HEK293 (cell line): ENCODE measurements around the gene MADCAM1.

ENCODE experiments used
- CTCF ChIA-PET: fragments of 350-600 bp; formaldehyde crosslinking; extraction: SDS; loops from one replicate; lab custom pipeline; 2021; ENCODE audit warnings: antibody characterized with exemption; lab: Yijun Ruan, JAX
- POLR2A ChIA-PET: fragments of 300-600 bp; formaldehyde crosslinking; extraction: SDS; loops from one replicate; lab custom pipeline; 2020; ENCODE audit warnings: antibody characterized with exemption, inconsistent platforms; lab: Yijun Ruan, JAX
- H3K27ac ChIP-seq: fragments of 200-500 bp; sonication (Bioruptor generic); 2 replicates; pipeline ENCODE4 v1.5.1; 2014; ENCODE audit warnings: low read depth, low read length, control low read depth, inconsistent platforms; ENCODE audit errors: extremely low read depth
- H3K36me3 ChIP-seq, 2 experiments: fragments of 200-500 bp in 1 of 2; sonication (Bioruptor generic) in 1 of 2; 1 replicate in 1 of 2; 2 replicates in 1 of 2; pipeline ENCODE4 v1.5.1; 2014 to 2017; ENCODE audit warnings: inconsistent platforms in 2 of 2, low read length in 2 of 2; ENCODE audit not compliant: control insufficient read depth in 2 of 2, insufficient read depth in 1 of 2
- H3K4me1 ChIP-seq: fragments of 200-500 bp; sonication (Bioruptor generic); 2 replicates; pipeline ENCODE4 v1.5.1; 2014; ENCODE audit warnings: mild to moderate bottlenecking, low read length, inconsistent platforms; ENCODE audit not compliant: control insufficient read depth, insufficient read depth
- H3K4me3 ChIP-seq: 2 replicates; pipeline ENCODE4 v1.5.1; 2011; ENCODE audit warnings: low read depth, mild to moderate bottlenecking, control low read depth, low read length, moderate library complexity
- H3K9me3 ChIP-seq: fragments of 200-500 bp; sonication (Bioruptor generic); 2 replicates; pipeline ENCODE4 v1.5.1; 2014; ENCODE audit warnings: low read depth, low read length, inconsistent platforms; ENCODE audit not compliant: control insufficient read depth, insufficient read depth
- ATF2 ChIP-seq: fragments of 450-650 bp; formaldehyde crosslinking; IDR thresholded peaks from 2 replicates; pipeline ENCODE4 v1.5.1; 2016; ENCODE audit warnings: missing biosample characterization, missing genetic modification characterization, low read depth
- REST ChIP-seq: fragments of 450-650 bp; formaldehyde crosslinking; IDR thresholded peaks from 2 replicates; pipeline ENCODE4 v1.5.1; 2016; ENCODE audit warnings: missing biosample characterization, missing genetic modification characterization
- TRIM28 ChIP-seq: IDR thresholded peaks from 2 replicates; pipeline ENCODE4 v1.6.1; 2011; ENCODE audit warnings: low read length, control low read depth, borderline replicate concordance
- ZBTB1 ChIP-seq: fragments of 450-650 bp; formaldehyde crosslinking; IDR thresholded peaks from 2 replicates; pipeline ENCODE4 v1.5.1; 2016; ENCODE audit warnings: missing biosample characterization, missing genetic modification characterization
- ZBTB17 ChIP-seq: fragments of 450-650 bp; formaldehyde crosslinking; IDR thresholded peaks from 2 replicates; pipeline ENCODE4 v1.5.1; 2016; ENCODE audit warnings: missing biosample characterization, missing genetic modification characterization
- ZEB2 ChIP-seq: fragments of 450-650 bp; formaldehyde crosslinking; IDR thresholded peaks from 2 replicates; pipeline ENCODE4 v1.5.1; 2016; ENCODE audit warnings: missing biosample characterization, missing genetic modification characterization
- ZFP37 ChIP-seq: fragments of 450-650 bp; formaldehyde crosslinking; IDR thresholded peaks from 2 replicates; pipeline ENCODE4 v1.5.1; 2016; ENCODE audit warnings: missing biosample characterization, missing genetic modification characterization
- ZNF202 ChIP-seq: fragments of 450-650 bp; formaldehyde crosslinking; IDR thresholded peaks from 2 replicates; pipeline ENCODE4 v1.5.1; 2016; ENCODE audit warnings: missing biosample characterization, missing genetic modification characterization, borderline replicate concordance
- ZNF426 ChIP-seq: fragments of 450-650 bp; formaldehyde crosslinking; IDR thresholded peaks from 2 replicates; pipeline ENCODE4 v1.5.1; 2017; ENCODE audit warnings: missing biosample characterization, missing genetic modification characterization, mild to moderate bottlenecking, inconsistent platforms, moderate library complexity
- ZNF433 ChIP-seq: fragments of 450-650 bp; formaldehyde crosslinking; IDR thresholded peaks from 2 replicates; pipeline ENCODE4 v1.5.1; 2016; ENCODE audit warnings: missing biosample characterization, missing genetic modification characterization, low read depth
- ZNF488 ChIP-seq: fragments of 450-650 bp; formaldehyde crosslinking; IDR thresholded peaks from 2 replicates; pipeline ENCODE4 v1.5.1; 2016; ENCODE audit warnings: missing biosample characterization, missing genetic modification characterization
- ZNF513 ChIP-seq: fragments of 450-650 bp; IDR thresholded peaks from 2 replicates; pipeline ENCODE4 v1.5.1; 2018; ENCODE audit warnings: missing biosample characterization, missing genetic modification characterization
- ZNF555 ChIP-seq: fragments of 450-650 bp; formaldehyde crosslinking; conservative IDR thresholded peaks from 2 replicates; pipeline ENCODE4 v1.5.1; 2017; ENCODE audit warnings: missing biosample characterization, mild to moderate bottlenecking, missing genetic modification characterization, inconsistent platforms
- ZNF571 ChIP-seq: fragments of 450-650 bp; formaldehyde crosslinking; IDR thresholded peaks from 2 replicates; pipeline ENCODE4 v1.5.0; 2017; ENCODE audit warnings: missing biosample characterization, missing genetic modification characterization
- ZNF621 ChIP-seq: fragments of 450-650 bp; formaldehyde crosslinking; IDR thresholded peaks from 2 replicates; pipeline ENCODE4 v1.5.1; 2017; ENCODE audit warnings: missing biosample characterization, missing genetic modification characterization
- ZNF692 ChIP-seq: fragments of 450-650 bp; formaldehyde crosslinking; IDR thresholded peaks from 2 replicates; pipeline ENCODE4 v1.5.1; 2016; ENCODE audit warnings: missing biosample characterization, missing genetic modification characterization
- ZNF837 ChIP-seq: fragments of 450-650 bp; formaldehyde crosslinking; IDR thresholded peaks from 2 replicates; pipeline ENCODE4 v1.5.1; 2016; ENCODE audit warnings: missing biosample characterization, missing genetic modification characterization

Gene MADCAM1

DNA sequence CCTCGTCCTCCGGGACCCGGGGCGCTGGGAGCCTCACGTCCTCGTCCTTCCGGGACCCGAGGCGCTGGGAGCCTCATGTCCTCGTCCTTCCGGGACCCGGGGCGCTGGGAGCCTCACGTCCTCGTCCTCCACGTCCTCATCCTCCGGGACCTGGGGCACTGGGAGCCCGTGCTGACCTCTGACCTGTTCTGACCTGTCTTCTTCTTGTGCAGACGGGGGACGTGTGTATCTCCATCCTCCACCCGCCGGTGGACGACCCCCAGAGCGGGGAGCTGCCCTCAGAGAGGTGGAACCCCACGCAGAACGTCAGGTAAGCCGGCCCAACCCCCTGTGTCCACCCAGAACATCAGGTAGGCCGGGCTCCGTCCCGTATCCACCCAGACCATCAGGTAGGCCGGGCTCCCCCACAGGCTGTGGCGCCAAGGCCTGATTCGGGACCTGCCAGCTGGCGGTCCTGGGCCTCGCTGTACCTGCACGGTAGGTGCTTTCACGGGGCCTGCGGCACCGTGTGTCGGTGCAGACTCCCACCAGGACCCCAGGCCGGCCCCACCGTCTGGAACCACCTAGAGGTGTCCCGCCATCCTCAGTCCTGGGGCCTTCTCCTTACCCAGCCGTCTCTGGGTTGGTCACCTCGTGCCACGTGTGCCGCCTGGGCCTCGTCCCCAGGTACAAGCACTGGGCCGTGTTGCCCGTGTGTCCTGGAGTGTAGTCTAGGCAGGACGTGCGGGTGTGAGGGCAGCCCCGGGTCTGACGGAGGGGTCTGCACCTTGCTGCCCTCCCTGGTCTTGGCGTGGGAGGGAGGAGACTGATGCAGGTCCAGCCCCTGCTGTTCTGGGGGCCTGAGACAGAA lies 40.0 kb downstream of the MADCAM1 start:
- Histone ChIP-seq H3K4me1 (peaks cover 7% of the 10 kb centered on the region), H3K27ac (no peak overlapping the region), H3K4me3 (no peak overlapping the region), H3K9me3 (no peaks in the 10 kb centered on the region), H3K36me3 (peaks cover 6 to 47% of the 10 kb centered on the region in 2 experiments; a peak in 2 of 3 replicates)
- TF ChIP-seq ZFP37 (no peak), ZNF202 (tag by site-specific recombination) (no peak), ZBTB17 (tag by site-specific recombination) (no peak), ZNF488 (tag by site-specific recombination) (no peak), ZNF555 (tag by site-specific recombination) (no peak), ZNF513 (tag by site-specific recombination) (no peak), ZNF433 (tag by site-specific recombination) (no peak), ZNF837 (tag by site-specific recombination) (no peak)
- ChIA-PET CTCF (no interaction called here), POLR2A (no interaction called here)

DNA sequence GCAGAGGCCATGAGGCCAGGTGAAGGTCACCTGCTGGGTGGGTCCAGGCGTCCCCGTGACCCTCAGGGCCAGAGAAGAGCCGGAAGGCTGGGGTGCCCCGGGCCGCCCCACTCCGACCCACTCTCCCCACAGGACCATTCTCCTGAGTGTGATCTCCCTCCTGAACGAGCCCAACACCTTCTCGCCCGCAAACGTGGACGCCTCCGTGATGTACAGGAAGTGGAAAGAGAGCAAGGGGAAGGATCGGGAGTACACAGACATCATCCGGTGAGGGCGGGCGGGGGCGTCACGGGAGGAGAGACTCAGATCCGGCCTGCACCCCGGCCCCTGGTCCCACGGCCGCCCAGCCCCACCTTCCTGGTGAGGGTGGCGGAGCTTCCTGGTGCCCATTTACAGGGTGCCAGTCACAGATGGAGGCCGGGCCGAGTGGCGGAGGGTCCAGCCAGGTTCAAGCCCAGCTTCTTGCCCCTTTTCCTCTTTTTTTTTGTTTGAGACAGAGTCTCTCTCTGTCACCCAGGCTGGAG lies 40.7 kb downstream of the MADCAM1 start:
- Histone ChIP-seq H3K9me3 (no peaks in the 10 kb centered on the region), H3K27ac (no peak overlapping the region), H3K4me1 (peaks cover 7% of the 10 kb centered on the region), H3K36me3 (peaks cover 6 to 53% of the 10 kb centered on the region in 2 experiments; a peak in 2 of 3 replicates), H3K4me3 (no peak overlapping the region)
- POLR2A ChIA-PET = no interaction called here
- CTCF ChIA-PET = no interaction called here
- TF ChIP-seq TRIM28 (no peak), ZEB2 (tag by site-specific recombination) (no peak), ZNF571 (tag by site-specific recombination) (no peak), ZNF621 (tag by site-specific recombination) (no peak), ZNF692 (tag by site-specific recombination) (no peak), REST (tag by site-specific recombination) (no peak), ZBTB1 (no peak), ATF2 (tag by site-specific recombination) (no peak), ZNF426 (tag by site-specific recombination) (no peak)
